GM18502 (cell line): ENCODE results near the gene CAB39.
A peak's percentile ranks its signal among the peaks of the same experiment; 100 is the strongest.

Experiments
- ATAC-seq: cut with Tn5 transposase; IDR thresholded peaks from one replicate; pipeline ENCODE4 v1.9.1; 2021; ENCODE audit warnings: mild to moderate bottlenecking; ENCODE audit not compliant: unreplicated experiment, poor library complexity

Gene CAB39

DNA sequence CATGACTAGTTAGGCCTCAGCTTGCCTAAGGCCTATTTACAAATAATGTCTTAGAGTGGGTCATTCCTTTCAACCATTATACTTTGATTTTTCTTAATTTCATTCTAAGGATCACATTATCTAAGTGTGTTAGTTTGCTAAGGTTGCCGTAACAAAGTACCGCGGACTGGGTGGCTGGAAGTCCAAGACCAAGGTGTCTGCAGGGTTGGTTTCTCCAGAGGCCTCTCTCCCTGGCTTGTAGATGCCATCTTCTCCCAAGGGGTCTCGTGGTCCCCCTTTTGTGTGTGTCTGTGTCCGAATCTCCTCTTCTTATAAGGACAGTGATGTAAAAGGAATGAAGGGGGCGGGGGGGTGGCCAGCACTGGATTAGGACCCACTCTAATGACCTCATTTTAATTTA is 133.7 kb downstream of the CAB39 start:
- ATAC-seq, result no peak

DNA sequence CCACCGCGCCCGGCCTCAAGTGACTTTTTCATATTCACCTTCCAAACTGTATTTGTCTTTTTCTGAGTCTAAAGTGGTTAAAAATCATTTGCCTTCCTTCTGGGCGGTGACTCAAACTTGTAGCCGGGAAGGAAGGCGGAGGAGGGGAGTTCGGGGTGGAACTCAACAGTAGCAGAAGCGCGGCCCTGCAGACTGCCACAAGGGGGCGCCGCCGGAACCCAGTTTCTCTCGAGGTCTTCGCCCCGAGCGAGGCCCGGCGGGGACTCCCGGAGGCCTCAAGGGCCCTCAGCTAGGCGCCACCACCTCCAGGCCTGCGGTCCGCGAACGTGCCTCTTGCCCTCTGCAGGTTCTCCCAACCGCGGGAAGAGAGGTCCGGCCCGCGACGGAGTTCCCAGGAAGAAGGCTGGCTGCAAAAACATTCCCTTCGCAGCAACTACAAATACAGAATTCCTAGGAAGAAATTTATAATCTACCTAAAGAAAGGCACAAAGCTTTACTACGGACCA is 135.3 kb downstream of the CAB39 start:
- ATAC-seq, result peak; percentile 95

DNA sequence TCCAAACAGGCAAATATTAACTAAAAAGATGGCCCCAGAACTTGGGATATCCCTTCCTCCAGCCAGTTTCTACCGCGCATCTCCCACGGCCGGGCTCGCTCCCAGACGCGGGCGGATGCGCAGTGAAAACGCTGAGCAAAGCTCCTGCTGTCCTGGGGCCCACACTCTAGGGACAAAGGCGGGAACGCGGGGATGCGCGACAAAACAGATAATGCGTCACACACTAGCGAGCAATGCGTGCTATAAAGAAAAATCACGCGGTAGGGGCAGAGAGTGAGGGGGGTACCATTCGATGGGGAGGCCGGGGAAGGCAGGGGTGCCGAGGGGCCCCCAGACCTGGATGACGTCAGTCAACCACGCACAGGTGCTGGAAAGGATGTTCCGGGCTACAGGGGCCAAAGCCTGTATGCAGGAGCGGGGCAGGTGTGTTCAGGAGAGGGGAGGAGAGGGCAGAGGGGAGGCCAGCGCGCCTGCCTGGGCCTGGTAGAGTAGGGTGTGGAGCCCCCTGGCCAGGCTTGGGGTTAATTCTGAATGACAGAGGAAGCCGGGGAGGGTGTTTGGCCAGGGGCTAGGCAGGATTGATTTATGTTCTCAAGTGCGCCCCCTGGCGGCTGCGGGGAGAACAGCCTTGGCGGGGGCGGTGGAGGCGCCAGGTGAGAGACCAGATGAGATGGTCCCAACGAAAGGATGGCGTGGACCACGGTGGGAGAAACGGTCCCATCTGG is 137.2 kb downstream of the CAB39 start:
- no peak for ATAC-seq

DNA sequence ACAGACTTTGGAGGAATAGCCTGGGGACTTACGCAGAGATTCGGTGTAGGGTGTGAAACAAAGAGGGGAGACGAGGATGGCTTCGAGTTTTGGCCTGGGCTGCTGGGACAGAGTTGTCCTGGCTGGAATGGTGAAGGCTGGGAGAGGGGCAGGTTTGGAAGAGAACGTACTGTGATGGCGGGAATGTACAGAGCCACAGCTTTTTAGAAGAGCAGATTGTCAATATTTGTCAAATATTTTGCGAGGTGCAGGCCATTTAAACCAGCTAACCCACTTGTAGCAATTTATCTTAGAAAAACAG is 137.7 kb downstream of the CAB39 start:
- ATAC-seq, result no peak

DNA sequence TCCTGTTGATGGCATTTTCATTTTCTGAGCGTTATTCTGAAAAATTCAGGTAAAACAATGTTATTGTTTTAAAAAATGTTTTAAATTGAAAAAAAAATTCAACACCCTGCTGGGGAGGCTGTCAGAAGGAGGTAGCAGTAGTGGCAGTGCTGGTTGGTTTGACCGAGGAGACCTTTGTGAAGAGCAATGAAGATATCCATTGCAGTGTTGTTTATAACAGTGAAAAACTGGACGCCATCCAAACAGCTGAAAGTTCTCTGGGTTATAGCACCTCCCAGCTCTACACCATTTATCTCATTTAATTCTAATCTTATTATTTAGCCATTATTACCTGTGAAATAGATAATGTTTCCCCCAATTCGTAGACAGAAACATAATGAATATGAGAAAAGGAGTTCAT is 139.5 kb downstream of the CAB39 start:
- ATAC-seq, result no peak

DNA sequence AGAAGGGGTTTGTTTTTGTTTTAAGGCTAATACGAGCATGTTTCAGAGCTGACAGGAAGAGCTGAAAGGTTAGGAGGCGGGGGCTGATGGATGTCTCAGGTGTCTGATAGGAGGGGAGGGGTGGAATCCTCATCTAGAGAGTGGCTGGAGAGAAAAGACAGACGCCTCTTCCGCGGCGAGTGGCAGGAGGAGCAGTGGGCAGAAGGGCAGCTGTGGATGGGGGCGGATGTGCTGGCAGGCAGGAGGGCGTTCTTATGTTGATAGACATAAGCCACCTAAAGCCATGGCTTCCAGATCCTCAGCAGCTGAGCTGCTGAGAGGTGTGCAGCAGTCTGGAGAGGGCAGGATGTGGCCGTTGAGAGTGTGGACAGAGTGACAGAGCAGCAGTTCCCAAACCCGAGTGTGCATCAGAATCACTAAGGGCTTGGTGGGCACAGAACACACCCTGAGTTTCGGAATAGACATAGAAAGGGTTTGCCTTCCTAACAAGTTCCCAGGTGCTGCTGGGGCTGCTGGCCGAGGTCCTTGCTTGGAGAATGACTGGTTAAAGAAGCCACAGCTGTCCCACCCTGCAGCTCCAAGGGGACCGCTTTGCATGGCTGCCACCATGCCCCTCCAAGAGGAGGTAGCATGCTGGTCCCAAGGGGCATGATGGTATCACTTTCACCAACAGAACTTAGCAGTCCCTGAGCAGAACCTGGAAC is 149.1 kb downstream of the CAB39 start:
- no peak for ATAC-seq

DNA sequence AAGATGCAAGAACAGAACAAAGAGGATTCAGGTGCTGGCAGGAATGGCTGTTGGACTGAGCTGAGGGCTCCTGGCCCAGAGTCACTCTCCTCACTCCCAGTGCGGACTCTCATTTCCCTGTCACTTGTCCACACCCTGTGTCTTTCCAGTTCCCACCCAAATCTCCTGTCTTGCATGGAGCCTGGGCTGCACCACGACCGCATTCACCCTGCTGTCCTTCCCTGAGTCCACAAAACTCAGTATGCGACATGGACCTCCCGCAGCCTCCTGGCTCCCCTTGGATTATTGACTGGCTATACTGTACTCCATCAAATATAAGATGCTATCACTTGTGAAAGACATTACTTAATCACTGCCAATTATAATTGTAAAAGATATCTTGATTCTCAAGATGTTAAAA is 149.7 kb downstream of the CAB39 start:
- ATAC-seq, result no peak

- no peak for ATAC-seq
Measured at GRCh38 chr2:230863031-230863430, 150.4 kb downstream of the CAB39 start.

GRCh38 chr2:230863442-230864121 is 150.9 kb downstream of the CAB39 start:
- ATAC-seq, result no peak

GRCh38 chr2:230864122-230864604 is 151.5 kb downstream of the CAB39 start:
- no peak for ATAC-seq

- ATAC-seq, result peak; percentile 68
Measured at GRCh38 chr2:230864605-230865306, 152.1 kb downstream of the CAB39 start, which contains the start of gene ITM2C. TSS of gene ITM2C (plus strand) at chr2:230864942. CDS start at chr2:230865026, 84 bp downstream.

GRCh38 chr2:230865307-230865765 is 152.7 kb downstream of the CAB39 start:
- ATAC-seq, result no peak

DNA sequence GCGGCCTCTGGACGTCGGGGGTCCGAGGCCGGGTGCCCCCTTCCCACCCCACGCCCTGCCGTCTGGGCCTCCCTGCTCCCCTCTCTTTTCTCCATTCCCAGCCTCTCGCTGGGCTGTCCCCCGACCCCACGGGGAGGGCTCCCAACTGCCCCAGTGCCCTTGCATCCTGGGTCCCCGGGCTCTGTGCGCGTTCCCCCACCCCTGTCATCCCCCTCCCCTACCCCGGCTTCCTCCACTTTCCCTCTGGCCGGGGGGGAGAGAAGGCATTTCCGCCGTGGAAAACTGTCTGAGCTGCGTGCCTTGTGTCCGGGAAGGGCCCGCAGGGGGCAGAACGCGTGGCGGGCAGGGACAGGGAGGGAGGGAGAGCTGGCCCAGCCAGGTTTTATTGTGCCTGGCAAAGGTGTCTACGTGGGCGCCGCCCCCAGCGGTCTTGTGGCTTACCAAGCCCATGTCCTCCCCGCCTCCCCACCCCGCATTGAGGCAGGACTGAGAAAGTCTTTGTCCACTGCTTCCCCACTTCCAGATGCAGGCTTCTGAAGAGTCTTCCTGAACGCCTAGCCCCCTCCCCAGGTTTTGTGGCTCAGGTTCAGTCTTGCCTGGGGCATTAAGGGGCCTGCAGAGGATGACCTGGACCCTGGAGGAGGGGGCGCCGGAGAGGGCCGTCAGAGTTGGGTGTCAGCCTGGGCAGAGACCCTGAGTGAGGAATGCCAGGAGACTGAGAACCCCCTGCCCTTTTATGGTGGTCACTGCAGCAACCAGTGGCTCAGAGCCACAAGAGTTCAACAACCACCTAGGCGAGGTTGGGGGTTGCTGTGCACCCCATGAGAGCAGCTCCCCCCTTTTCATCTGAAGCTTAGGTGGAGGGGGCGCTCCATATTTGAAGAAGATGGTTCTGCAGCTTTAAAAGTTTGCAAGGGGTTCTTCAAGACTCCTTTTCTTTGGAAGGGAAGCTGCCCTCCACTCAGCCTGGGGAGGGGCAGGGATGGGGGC is 153.4 kb downstream of the CAB39 start:
- no peak for ATAC-seq

DNA sequence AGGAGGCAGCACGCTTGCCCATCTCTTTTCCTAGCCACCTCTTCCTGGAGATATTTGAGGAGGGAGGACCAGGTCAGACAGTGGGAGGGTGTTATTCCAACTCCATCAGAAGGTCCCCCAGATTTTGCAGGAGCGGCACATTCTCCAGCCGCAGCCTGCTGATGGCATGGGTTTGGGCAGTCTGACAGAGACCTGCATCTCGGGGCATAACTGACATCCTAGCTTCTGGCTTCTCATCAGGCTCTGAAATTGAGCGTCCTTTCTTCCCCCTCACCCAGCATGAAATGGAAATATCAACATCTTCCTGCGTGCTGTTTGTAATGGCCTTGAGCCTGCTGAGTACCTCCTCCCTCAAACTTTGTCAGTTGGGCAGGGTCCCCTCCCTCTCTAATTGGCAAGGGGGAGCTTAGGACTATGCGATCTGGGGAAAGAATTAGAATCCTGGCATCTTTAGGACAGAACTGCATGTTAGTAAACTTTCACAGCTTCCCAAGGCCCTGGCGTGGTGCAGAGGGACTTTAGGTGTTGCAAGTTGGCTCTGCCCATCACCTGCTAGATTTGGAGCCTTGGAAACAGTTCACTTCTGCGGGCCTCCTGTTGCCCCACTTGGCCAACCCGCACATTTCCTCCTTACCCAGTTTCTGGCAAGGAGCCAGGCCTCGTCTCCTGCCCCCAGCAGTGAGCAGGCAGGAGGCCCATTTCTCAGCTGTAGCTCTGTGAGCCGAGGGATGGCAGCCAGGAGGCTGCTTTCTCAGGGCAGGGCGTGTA is 154.3 kb downstream of the CAB39 start:
- ATAC-seq, result no peak

GRCh38 chr2:230868161-230868946 is 155.7 kb downstream of the CAB39 start:
- ATAC-seq, result no peak

- no peak for ATAC-seq
Measured at GRCh38 chr2:230868947-230869913, 156.6 kb downstream of the CAB39 start.
